GM21515 (cell line): ENCODE measurements around the gene CPNE9.

Source experiments
- ATAC-seq: cut with Tn5 transposase; IDR thresholded peaks from one replicate; pipeline ENCODE4 v1.9.1; 2021; ENCODE audit not compliant: unreplicated experiment

Gene CPNE9

DNA sequence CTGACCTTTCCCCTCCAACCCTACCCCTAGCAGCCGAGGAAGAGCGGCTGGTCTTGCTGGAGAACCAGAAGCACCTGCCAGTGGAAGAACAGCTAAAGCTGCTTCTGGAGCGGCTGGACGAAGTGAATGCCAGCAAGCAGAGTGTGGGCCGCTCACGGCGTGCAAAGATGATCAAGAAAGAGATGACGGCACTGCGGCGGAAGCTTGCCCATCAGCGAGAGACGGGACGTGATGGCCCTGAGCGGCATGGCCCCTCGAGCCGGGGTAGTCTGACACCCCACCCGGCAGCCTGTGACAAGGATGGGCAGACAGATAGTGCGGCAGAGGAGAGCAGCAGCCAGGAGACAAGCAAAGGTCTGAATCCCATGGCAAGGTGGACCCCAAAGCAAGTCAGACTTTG lies 39.9 kb downstream of the CPNE9 start:
- no peak for ATAC-seq

DNA sequence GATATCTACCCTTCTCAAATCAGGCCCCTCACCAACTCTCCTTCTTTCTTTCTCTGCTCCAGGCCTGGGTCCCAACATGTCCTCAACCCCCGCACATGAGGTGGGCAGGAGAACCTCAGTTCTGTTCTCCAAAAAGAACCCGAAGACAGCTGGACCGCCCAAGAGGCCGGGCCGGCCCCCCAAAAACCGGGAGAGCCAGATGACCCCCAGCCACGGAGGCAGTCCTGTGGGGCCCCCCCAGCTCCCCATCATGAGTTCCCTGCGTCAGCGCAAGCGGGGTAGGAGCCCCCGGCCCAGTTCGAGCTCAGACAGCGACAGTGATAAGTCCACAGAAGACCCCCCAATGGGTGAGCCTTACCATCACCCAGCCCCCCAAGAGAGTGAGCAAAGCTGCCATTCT lies 40.5 kb downstream of the CPNE9 start:
- ATAC-seq: no peak

DNA sequence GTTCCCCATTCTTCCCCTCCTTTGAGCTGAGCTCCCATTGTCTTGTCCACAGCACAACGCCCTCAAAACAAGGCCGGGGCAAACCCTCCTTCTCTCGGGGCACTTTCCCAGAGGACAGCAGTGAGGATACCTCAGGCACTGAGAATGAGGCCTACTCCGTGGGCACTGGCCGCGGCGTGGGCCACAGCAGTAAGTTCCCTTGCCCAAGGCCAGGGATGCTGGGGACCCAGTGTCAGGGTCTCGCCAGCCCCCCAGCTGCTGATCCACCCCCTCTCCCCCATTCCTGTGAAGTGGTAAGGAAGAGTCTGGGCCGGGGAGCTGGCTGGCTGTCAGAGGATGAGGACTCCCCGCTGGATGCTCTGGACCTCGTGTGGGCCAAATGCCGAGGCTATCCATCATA lies 41.9 kb downstream of the CPNE9 start:
- no peak for ATAC-seq

DNA sequence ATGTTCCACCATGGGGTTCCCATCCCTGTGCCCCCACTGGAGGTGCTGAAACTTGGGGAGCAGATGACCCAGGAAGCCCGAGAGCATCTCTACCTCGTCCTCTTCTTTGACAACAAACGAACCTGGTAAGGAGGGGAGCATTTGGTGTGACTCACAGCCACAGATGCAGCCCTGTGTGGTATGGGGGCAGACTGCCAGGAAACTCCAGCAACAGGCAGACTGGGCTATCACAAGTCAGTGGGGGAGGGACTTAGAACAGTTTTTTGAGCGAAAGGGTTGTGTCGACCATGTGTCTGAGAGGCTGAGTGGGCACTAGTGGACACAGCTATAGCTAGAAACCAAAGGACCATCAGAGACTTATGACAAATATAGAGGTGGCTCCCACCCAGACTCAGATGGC lies 42.7 kb downstream of the CPNE9 start:
- ATAC-seq: no peak

DNA sequence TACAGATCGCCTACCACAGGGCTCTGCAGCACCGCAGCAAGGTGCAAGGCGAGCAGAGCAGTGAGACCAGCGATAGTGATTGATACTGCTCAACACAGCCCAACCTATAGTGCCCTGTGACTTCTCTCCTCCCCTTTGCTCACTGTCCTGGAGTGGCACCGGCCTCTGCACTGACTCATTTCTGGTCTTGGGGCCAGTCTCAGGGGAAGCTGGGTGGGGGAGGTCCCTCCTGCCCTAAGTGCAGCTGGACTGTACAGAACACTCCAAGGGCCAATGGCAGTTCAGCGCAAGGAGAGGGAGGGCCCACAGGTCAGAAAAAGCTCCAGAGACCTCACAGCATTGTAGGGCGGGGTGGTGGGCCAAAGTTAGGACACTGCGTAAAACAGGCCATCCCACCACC lies 43.6 kb downstream of the CPNE9 start:
- ATAC-seq: no peak

DNA sequence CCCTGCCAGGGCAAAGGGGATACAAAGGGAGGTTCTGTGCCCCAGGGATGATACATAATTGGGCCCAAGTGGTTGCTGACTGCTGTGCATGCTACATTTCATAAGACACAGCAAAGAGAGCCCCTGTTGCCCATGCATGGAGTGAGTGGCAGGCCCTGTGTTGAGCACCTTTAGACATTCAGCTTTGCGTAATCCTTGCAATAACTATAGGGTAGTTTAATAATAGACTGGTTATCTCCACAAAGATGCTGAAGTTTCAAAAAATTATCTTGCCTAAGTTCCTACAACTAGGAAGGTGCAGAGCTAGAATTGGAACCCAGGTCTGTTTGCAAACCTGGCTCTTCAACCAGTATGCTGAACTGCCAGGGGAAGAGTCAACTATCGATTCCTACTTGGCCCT lies 44.4 kb downstream of the CPNE9 start:
- ATAC-seq: no peak

DNA sequence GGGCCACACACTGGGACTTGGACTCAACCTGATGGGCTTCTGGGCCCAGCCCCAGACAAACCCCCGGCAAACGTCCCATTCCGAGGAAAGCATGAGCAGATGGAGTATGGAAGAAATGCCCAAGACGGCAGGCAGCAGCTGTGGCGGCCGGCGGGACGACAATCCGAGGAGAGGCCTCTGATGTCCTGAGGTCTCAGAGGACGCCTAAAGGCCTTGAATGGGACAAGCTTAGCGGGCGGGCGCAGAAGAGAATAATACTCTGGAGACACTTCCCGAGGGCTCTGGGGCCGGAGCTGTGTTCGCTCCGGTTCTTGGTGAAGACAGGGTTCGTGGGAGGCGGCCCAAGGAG lies 45.6 kb downstream of the CPNE9 start:
- ATAC-seq: no peak

DNA sequence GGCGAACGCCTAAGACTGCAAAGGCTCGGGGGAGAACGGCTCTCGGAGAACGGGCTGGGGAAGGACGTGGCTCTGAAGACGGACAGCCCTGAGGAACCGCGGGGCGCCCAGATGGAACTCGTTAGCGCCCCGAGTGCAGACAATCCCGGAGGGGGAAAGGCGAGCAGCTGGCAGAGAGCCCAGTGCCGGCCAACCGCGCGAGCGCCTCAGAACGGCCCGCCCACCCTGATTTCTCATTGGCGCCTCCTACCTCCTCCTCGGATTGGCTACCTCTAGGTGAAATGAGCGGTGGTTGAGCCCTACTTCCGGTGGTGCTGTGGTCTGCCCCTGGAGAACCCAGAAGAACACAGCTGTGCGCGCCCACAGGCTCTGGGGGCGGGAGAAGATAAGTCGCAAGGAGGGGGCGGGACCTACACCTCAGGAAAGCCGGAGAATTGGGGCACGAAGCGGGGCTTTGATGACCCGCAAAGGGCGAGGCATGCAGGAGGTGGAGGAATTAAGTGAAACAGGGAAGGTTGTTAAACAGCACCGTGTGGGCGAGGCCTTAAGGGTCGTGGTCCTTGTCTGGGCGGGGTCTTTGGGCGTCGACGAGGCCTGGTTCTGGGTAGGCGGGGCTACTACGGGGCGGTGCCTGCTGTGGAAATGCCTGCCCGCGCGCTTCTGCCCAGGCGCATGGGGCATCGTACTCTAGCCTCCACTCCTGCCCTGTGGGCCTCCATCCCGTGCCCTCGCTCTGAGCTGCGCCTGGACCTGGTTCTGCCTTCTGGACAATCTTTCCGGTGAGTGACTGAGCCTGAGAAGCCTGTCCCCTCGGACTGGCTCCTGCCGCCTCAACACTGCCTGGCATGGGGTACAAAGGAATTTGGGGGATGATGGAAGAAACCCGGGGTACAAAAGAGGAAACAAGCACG lies 46.3 kb downstream of the CPNE9 start, which contains the start of gene OGG1:
Gene OGG1, plus strand, starts transcription at position 308 of the 911 bp plus-strand sequence. Its CDS starts 335 bp downstream, at position 643.
- ATAC-seq: peak; percentile 94

DNA sequence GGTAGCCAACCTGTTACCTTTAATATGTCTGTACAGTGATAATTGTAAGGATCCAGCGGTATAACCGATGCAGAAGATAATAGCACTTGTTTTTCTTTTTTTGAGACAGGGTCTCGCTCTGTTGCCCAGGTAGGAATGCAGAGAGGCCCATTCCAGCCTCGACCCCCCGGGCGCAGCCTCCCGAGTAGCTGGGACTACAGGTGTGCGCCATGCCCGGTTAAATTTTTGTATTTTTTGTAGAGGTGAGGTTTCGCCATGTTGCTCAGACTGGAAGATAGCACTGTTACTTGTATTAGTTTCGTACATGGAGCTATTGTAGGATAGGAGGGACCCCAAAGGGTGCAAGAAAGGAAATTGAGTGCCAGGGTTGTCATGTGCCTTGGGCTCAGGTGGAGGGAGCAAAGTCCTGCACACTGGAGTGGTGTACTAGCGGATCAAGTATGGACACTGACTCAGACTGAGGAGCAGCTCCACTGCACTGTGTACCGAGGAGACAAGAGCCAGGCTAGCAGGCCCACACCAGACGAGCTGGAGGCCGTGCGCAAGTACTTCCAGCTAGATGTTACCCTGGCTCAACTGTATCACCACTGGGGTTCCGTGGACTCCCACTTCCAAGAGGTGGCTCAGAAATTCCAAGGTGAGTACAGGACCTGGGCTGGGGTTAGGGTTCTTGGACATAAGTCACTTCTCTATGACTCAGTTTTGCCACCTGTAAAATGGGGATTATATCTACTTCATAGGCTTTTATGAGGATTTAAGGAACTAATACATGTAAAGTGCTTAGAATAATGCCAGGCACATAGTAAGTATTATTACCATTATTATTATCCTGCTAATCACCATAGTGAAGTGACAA lies 47.2 kb downstream of the CPNE9 start:
- no peak for ATAC-seq

DNA sequence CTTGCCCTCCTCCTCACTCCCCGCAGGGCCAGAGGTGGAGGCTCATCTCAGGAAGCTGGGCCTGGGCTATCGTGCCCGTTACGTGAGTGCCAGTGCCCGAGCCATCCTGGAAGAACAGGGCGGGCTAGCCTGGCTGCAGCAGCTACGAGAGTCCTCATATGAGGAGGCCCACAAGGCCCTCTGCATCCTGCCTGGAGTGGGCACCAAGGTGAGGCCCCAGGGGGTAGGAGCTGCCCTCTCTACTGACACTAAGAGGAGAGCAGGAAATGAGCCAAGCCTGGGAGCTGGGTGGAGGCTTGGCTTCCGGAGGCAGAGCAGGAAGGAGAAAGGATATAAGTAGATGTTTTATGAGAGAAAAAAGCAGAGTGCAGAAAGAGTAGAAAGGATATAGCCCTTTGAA lies 51.0 kb downstream of the CPNE9 start:
- no peak for ATAC-seq

DNA sequence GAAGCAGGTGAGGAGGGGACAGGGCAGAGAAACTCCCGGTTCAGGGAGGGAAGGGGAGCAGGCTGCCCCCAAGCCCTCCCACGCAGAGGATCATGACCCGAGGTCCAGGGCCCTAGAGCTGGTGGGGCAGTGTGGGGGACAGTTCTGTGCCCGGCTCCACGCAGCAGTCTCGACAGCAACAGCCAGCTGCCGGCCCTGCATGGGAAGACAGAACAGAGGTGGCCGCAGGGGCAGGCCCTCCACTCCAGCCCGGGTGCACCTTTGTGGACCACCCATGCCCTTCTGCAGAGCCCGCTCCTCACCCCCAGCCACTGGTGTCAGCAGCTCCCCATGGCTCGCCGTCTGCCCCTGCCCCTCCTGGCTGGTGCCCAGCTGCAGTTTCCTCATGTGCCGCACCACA lies 53.8 kb downstream of the CPNE9 start:
- no peak for ATAC-seq

DNA sequence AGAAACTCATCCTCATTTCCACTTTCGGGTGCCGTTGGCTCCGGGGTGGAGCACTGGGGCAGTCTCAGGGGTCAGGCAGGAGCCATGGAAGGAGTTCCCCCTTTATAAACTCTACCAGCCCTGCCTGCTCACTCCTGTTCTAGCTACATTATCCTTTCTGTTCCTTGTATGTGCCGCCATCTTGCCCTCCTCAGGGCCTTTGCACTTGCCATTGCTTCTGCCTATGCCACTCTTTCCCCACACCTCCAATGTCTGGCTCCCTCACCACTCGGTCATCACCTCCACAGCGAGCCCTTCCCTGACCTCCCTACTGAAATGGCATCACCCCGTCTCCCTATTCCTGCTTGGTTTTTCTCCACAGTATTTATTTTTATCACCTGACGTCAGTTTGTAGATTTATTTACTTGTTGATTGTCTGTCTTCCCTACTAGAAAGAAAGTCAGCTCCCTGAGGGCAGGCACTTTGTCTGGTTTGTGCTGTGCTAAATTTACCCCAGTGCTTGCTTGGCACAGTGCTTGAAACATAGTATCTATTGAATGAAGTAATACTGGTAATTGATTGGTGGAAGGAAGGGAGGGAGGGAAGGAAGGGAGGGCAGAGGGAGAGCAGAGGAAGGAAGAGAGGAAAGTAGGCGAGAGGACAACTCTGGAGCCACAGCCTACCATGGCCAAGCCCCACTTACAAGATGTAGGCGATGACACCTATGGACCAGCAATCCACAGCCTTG lies 57.3 kb downstream of the CPNE9 start:
- ATAC-seq: no peak

DNA sequence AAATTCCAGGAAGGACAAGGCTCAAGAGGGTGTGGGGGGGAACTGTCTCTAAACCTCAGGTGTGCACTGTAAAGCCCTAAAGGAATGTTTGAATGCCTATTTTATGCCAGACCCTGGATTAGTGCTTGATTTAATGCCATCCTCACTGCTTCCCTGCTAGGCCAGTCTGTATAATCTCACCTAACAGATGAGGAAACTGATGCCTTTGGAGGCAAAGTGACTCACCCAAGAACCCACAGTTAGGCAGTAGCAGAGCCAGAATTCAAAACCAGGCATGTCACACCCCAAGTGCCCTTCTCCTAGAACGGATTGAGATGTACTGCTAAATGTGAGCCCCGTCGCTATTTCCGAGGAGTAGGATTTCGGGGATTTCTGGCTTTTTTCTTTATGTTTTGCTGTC lies 58.3 kb downstream of the CPNE9 start:
- ATAC-seq: no peak

DNA sequence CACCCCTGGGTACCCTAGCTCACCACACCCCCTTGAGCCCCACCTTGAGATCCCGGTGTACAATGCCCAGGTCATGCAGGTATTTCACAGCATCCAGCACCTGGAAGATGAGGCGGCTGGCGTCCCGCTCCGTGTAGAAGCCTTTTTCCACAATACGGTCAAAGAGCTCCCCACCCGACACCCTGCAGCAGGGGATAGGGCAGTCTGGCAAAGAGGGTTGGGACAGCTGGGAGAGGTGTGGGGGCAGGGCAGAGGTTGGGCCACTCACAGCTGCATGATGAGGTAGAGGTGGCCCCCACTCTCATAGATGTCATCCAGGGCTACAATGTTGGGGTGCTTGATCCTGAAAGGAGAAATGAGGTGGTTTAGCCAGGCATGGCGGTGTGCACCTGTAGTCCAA lies 59.2 kb downstream of the CPNE9 start:
- no peak for ATAC-seq

DNA sequence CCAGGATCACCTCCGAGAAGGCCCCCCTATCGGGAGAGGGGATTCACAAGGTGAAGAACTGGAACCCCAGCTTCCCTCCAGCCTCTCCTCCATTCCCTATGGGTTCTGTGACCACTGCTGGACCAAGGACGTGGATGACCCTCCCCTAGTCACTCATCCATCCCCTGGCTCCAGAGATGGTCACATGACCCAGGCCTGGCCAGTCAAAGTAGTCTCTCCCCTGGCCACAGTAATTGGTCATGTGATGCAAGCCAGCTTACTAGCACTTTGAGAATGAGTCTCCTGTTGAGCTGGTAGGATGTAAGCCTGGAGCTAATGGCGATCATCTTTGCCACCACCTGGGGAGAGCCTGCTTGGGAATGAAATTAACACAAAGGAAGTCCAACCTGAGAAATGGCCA lies 62.2 kb downstream of the CPNE9 start:
- no peak for ATAC-seq

DNA sequence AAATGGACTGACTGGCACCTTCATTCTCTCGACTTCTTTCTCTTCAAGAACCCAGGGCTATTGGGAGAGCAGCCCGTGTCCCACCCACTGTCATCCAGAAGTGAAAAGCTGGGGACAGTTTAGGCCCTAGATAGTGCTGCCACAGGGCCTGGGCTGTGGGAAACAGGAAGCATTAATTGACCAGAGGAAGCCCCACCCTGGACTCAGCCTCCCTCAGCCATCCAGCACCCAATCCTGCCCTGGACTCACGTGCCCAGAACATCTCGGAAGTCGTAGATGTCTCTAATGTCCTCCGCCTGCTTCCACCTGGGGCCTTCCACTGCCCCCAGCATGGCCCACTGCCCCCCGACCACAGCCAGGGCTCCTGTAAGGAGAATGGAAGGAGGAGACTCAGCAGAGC lies 63.8 kb downstream of the CPNE9 start:
- no peak for ATAC-seq

DNA sequence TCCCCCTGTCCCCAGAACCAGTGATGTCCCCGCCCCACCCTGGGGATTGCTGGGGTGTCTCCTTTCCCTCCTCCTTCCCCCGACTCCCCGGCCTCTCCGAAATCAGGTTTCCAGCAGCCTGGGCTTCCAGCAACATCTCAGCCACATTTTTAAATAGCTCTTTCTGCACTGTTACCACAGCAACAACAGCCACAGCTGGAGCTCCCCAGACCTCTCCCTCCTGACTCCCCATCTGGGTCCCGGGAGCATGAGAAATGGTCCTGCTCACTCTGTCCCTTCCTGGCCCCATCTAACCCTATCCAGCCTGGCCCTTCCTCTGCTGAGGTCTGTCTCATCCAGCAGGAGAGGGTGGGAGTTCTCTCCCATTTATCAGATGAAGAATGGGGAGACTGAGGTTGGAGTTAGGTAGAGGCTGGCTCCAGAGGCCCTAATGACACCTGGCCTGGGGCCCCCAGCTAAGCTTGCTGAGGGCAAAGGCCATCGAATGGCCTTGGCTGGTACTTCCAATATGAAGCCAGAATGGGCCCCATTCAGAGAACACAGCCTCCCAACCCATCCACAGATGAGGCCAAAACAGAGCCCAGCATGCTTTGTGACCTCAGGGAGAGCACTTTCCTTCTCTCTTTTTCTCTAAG lies 64.6 kb downstream of the CPNE9 start:
- ATAC-seq: no peak

DNA sequence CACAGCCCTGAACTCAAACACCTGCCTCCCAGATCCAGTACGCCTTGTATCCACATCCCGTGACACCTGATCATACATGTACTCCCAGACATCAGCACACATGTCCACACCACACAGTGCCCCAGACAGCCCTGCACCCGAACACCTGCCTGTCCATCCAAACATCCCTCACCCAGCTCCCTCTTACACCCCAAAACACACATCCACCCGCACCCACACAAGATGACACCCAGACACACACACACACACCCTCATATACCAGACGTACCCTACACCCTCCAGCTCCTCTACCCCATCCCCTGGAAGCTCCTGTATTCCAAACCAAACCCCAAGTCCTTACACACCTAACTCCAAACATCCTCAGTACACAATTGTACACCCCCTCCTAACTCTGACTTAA lies 65.4 kb downstream of the CPNE9 start:
- ATAC-seq: no peak

DNA sequence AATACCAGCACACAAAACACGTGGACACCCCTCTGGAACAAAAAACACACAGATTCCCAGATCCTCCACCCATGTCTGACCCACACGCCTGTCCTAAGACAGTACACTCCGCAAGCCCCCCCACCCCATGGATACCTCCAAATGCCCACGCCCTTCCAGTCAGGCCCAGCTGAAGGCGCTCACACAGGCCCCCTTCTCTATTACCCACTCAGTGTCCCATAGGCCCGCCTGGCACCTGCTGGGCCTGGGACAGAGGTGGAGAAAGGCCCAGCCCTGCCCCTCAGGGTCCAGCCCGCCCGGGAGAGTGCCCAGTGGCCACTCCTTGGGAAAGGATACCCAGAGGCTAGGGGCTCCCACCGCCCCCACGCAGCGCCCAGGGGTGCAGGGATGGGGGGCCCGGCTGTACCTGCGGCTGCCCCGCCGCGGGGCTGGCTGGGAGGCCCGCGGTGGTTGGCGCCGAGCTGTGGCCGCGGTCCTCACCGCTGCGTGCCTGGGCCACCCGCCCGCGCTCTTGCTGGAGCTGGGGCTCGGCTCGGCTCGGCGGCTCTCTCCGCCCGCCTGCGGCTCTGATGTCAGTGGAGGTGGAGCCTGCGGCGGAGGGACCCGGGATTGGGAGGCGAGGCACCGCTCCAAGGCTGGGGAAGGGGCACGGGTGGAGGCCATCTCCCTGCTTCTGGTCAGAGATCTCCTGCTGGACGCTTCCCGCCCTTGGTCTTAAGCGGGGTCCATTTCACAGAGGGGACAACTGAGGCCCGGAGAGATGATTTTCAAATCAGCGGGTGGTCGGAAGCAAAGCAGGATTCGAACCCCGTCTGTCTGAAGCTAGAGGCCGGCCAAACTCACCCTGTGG lies 66.0 kb downstream of the CPNE9 start, which contains the start of gene CAMK1:
Gene CAMK1, minus strand, starts transcription at position 522 of the 850 bp plus-strand sequence. CDS start 2,198 bp downstream, outside the sequence.
- ATAC-seq: peak; percentile 67

DNA sequence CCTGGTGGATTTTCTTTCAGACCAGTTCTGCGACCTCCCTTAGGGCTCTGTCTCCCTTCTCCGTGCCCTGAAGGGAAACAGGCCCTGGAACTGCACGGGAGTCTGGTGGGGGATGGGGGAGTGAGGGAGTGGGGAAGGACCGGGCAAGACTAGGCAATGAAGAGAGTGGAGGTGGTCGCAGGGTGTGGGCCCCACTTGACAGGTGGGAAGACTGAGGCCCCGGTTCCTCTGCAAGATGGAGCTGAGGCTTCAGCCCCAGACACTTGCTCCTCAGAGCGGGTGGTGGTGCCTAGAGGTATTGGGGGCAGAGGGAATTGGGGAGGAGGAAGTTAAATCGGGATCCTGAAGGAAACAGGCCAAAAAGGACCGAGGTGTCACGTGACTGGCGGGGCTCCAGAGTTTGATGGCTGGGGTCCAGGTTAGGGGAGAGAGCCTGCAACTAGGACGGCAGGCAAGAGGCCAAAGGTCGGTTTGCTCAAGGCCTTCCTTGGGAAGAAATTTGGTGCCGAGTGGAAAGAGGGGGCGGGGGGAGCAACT lies 66.7 kb downstream of the CPNE9 start:
- no peak for ATAC-seq
